ENCODE measurements around the gene SENP7.

GRCh38 chr3:101284757-101285156 is 228.3 kb downstream of the SENP7 start:
- TF ChIP-seq ESRRG (CRISPR knock-in tag; IDR thresholded peaks at IDR 0.05) (no peak), BACH2 (CRISPR knock-in tag; IDR thresholded peaks at IDR 0.05; ENCODE audit: borderline replicate concordance) (no peak), PATZ1 (CRISPR knock-in tag; IDR thresholded peaks at IDR 0.05; ENCODE audit: borderline replicate concordance) (no peak), ZFP30 (CRISPR knock-in tag; IDR thresholded peaks at IDR 0.05) (no peak), CSDC2 (CRISPR knock-in tag; IDR thresholded peaks at IDR 0.05) (no peak), GLIS3 (CRISPR knock-in tag; IDR thresholded peaks at IDR 0.05) (no peak), PPARA (CRISPR knock-in tag; IDR thresholded peaks at IDR 0.05; ENCODE audit: borderline replicate concordance) (no peak), ZFP3 (CRISPR knock-in tag; IDR thresholded peaks at IDR 0.05) (no peak), TOX (CRISPR knock-in tag; IDR thresholded peaks at IDR 0.05; ENCODE audit: borderline replicate concordance) (no peak)
- TF ChIP-seq, protein P1, sequence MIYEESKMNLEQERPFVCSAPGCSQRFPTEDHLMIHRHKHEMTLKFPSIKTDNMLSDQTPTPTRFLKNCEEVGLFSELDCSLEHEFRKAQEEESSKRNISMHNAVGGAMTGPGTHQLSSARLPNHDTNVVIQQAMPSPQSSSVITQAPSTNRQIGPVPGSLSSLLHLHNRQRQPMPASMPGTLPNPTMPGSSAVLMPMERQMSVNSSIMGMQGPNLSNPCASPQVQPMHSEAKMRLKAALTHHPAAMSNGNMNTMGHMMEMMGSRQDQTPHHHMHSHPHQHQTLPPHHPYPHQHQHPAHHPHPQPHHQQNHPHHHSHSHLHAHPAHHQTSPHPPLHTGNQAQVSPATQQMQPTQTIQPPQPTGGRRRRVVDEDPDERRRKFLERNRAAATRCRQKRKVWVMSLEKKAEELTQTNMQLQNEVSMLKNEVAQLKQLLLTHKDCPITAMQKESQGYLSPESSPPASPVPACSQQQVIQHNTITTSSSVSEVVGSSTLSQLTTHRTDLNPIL (CRISPR knock-in tag; IDR thresholded peaks at IDR 0.05; ENCODE audit: low read depth) = no peak
- TF ChIP-seq, protein P2, sequence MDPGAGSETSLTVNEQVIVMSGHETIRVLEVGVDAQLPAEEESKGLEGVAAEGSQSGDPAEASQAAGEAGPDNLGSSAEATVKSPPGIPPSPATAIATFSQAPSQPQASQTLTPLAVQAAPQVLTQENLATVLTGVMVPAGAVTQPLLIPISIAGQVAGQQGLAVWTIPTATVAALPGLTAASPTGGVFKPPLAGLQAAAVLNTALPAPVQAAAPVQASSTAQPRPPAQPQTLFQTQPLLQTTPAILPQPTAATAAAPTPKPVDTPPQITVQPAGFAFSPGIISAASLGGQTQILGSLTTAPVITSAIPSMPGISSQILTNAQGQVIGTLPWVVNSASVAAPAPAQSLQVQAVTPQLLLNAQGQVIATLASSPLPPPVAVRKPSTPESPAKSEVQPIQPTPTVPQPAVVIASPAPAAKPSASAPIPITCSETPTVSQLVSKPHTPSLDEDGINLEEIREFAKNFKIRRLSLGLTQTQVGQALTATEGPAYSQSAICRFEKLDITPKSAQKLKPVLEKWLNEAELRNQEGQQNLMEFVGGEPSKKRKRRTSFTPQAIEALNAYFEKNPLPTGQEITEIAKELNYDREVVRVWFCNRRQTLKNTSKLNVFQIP (CRISPR knock-in tag; IDR thresholded peaks at IDR 0.05; ENCODE audit: borderline replicate concordance, low read depth) = no peak

Measured in SK-N-SH treated with all-trans-retinoic acid at 6 μM for 48 hours (cell line).